Astrocyte (in vitro differentiated cells and primary cell): ENCODE results near the gene ARFRP1. TPM values are rescaled to one million over a fixed set of nuclear protein-coding genes. Genes with fewer than 3 reads are reported as not detected.

Experiments
- DNase-seq: peaks from one replicate; pipeline ENCODE4 v3.0.0-alpha.2; 2010; ENCODE audit warnings: low read depth
- FAIRE-seq: peaks from 2 replicates; lab custom pipeline; 2011; peaks lifted over from hg19 to GRCh38; lab: Jason Lieb, UNC
- H2AFZ ChIP-seq: 2 replicates; pipeline ENCODE4 v1.6.0; 2012; ENCODE audit warnings: low read depth, low read length, inconsistent platforms
- H3K27ac ChIP-seq: 2 replicates; pipeline ENCODE4 v1.5.1; 2011; ENCODE audit warnings: low read depth, low read length, inconsistent platforms
- H3K27me3 ChIP-seq: 2 replicates; pipeline ENCODE4 v1.6.0; 2011; ENCODE audit warnings: low read length, inconsistent platforms; ENCODE audit not compliant: insufficient read depth
- H3K36me3 ChIP-seq: 2 replicates; pipeline ENCODE4 v1.5.1; 2011; ENCODE audit warnings: low read length, inconsistent platforms; ENCODE audit not compliant: insufficient read depth
- H3K4me1 ChIP-seq: 2 replicates; pipeline ENCODE4 v1.5.1; 2011; ENCODE audit warnings: low read length, inconsistent platforms; ENCODE audit not compliant: insufficient read depth
- H3K4me2 ChIP-seq: 2 replicates; pipeline ENCODE4 v1.6.0; 2012; ENCODE audit warnings: low read length, inconsistent platforms
- H3K4me3 ChIP-seq: 2 replicates; pipeline ENCODE4 v1.5.1; 2011; ENCODE audit warnings: low read depth, mild to moderate bottlenecking, low read length, inconsistent platforms; ENCODE audit not compliant: insufficient read depth
- H3K79me2 ChIP-seq: 2 replicates; pipeline ENCODE4 v1.6.0; 2012; ENCODE audit warnings: mild to moderate bottlenecking, low read length, inconsistent platforms; ENCODE audit not compliant: insufficient read depth
- H3K9ac ChIP-seq: 2 replicates; pipeline ENCODE4 v1.6.0; 2012; ENCODE audit warnings: mild to moderate bottlenecking, low read length, inconsistent platforms
- H3K9me3 ChIP-seq: 2 replicates; pipeline ENCODE4 v1.5.1; 2012; ENCODE audit warnings: low read depth, mild to moderate bottlenecking, low read length, inconsistent platforms; ENCODE audit not compliant: insufficient read depth
- H4K20me1 ChIP-seq: 2 replicates; pipeline ENCODE4 v1.6.0; 2012; ENCODE audit warnings: low read length, inconsistent platforms; ENCODE audit not compliant: insufficient read depth
- H3K27ac Mint-ChIP-seq: one replicate; pipeline ENCODE4 v1.8.0; 2021; ENCODE audit warnings: mild to moderate bottlenecking, mixed read lengths; ENCODE audit not compliant: unreplicated experiment
- H3K27me3 Mint-ChIP-seq: one replicate; pipeline ENCODE4 v1.8.0; 2021; ENCODE audit warnings: low read depth, mixed read lengths; ENCODE audit not compliant: unreplicated experiment
- H3K36me3 Mint-ChIP-seq: one replicate; pipeline ENCODE4 v1.8.0; 2021; ENCODE audit warnings: low read depth, mixed read lengths; ENCODE audit not compliant: unreplicated experiment
- H3K4me1 Mint-ChIP-seq: one replicate; pipeline ENCODE4 v1.8.0; 2021; ENCODE audit warnings: low read depth, mixed read lengths; ENCODE audit not compliant: unreplicated experiment
- H3K4me3 Mint-ChIP-seq: one replicate; pipeline ENCODE4 v1.8.0; 2021; ENCODE audit warnings: mild to moderate bottlenecking, moderate library complexity, mixed read lengths; ENCODE audit not compliant: unreplicated experiment
- H3K9me3 Mint-ChIP-seq: one replicate; pipeline ENCODE4 v1.8.0; 2021; ENCODE audit warnings: mild to moderate bottlenecking, mixed read lengths; ENCODE audit not compliant: unreplicated experiment
- CTCF ChIP-seq: IDR thresholded peaks from 2 replicates; pipeline ENCODE4 v1.5.1; 2011; ENCODE audit warnings: low read depth, mild to moderate bottlenecking, inconsistent platforms, low read length, moderate library complexity; ENCODE audit not compliant: insufficient read depth
- EZH2 ChIP-seq: IDR thresholded peaks from 2 replicates; pipeline ENCODE4 v1.6.1; 2012; ENCODE audit warnings: mild to moderate bottlenecking, low read length, inconsistent platforms; ENCODE audit not compliant: insufficient read depth
- total RNA-seq: library from RNA; stranded (reverse); gene quantifications from 2 replicates; pipeline ENCODE4 v1.2.1, GENCODE V29; 2021

The ARFRP1 gene
- total RNA-seq, 1 donor from 2014 or later = 32.5 TPM

DNA sequence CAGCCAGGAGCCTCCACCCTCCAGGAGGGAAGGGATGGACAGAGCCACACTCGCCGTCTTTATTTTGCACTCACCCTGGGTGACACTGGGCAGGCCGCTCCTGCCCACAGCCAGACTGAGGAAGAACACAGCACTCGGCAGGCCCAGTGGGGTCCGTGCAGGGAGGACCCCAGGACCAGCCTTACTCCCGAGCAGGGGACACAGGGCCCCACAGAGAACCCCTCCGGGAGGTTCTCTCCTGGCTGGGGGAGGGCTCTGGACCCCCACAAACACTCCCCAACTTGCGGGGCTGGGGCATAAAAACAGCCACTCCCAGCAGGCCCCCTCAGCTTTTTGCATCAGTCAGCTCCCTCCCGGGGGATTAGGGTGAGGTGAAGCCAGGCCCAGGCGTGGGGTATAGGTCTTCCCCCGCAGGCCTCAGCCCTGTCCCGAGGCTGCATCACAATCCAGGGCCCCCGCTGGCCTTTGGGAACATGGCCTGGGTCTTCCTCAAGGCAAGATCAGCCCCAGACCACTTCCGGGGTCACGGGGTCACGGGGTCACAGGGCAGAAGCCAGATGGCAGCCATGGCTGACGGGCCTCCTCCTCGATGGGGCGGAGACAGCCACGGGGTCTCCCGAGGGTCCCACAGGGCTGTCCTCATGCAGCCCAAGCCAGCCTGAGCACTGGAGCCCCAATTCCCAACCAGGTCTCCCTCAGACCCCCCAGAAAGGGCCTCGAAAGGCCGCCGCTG, 8.1 kb downstream of the ARFRP1 start:
- peaks cover 36% of the 10 kb centered on the region for H3K4me1 ChIP-seq
- peaks cover 2% of the 10 kb centered on the region for H3K36me3 Mint-ChIP-seq
- no peaks in the 10 kb centered on the region for H3K9me3 ChIP-seq
- H3K4me1 Mint-ChIP-seq = peaks cover 6% of the 10 kb centered on the region
- H3K27me3 ChIP-seq = no peaks in the 10 kb centered on the region
- peak overlapping the region; percentile 72 for H3K9ac ChIP-seq
- H3K36me3 ChIP-seq = no peaks in the 10 kb centered on the region
- peaks cover 24% of the 10 kb centered on the region for H3K79me2 ChIP-seq
- no peak overlapping the region for H2AFZ ChIP-seq
- TF ChIP-seq EZH2 (no peak), CTCF (no peak)
- no peaks in the 10 kb centered on the region for H3K27me3 Mint-ChIP-seq
- peak overlapping the region; percentile 82 for H3K4me2 ChIP-seq
- no peak overlapping the region for H3K4me3 ChIP-seq
- no peak for DNase-seq
- no peaks in the 10 kb centered on the region for H3K9me3 Mint-ChIP-seq
- peak overlapping the region; percentile 87 for H3K27ac ChIP-seq
- peak overlapping the region; percentile 72 for H3K27ac Mint-ChIP-seq
- H4K20me1 ChIP-seq = no peaks in the 10 kb centered on the region
- no peak for FAIRE-seq
- H3K4me3 Mint-ChIP-seq = no peak overlapping the region

DNA sequence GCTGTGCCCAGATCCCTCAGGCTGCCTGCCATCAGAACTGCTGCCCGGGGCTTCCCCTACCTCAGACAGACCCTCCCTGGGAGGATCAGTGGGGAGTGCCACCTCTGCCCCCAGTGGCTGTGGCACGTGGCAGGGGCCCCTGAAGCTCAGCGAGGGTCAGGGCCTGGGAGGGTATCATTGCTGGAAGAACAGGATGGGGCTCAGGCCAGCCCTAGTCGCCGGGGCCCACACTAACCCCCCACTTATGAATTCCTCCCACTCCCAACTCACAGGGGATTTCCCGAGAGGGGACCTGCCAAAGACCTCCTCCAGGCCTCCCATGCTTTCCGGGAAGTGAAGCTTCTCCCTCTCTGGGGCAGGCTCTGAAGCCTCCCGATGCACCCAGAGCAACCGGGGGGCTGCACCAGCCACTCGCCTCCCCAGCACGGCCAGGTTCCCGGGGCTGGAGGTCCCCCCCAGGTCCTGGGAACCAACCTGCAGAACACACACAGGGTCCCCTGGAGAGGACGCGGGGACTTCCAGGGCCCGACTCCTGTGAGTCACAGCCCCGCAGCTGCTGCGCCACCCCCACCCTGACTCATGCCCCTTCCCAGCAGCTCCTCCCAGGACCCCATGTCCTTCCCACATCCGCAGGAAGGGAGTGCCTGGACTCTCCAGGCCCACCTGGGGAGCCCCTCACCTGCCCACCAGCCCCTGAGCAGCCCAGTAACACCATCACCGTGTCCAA, 8.9 kb downstream of the ARFRP1 start:
- no peaks in the 10 kb centered on the region for H3K36me3 ChIP-seq
- H3K79me2 ChIP-seq = peaks cover 21% of the 10 kb centered on the region
- H2AFZ ChIP-seq = no peak overlapping the region
- H3K4me3 Mint-ChIP-seq = no peak overlapping the region
- TF ChIP-seq EZH2 = no peak
- TF ChIP-seq CTCF = no peak
- no peaks in the 10 kb centered on the region for H3K27me3 Mint-ChIP-seq
- H3K4me1 Mint-ChIP-seq = peaks cover 6% of the 10 kb centered on the region
- no peaks in the 10 kb centered on the region for H3K9me3 ChIP-seq
- peak overlapping the region; percentile 87 for H3K27ac ChIP-seq
- H3K9ac ChIP-seq = peak overlapping the region; percentile 72
- DNase-seq (peak; percentile 86), FAIRE-seq (peak; percentile 45)
- H3K27me3 ChIP-seq = no peaks in the 10 kb centered on the region
- no peaks in the 10 kb centered on the region for H3K9me3 Mint-ChIP-seq
- no peaks in the 10 kb centered on the region for H4K20me1 ChIP-seq
- H3K36me3 Mint-ChIP-seq = peaks cover 2% of the 10 kb centered on the region
- peaks cover 36% of the 10 kb centered on the region for H3K4me1 ChIP-seq
- H3K4me3 ChIP-seq = no peak overlapping the region
- peak overlapping the region; percentile 78 for H3K27ac Mint-ChIP-seq
- peak overlapping the region; percentile 82 for H3K4me2 ChIP-seq
